ENCODE results near the gene PRKN.

PRKN gene

DNA sequence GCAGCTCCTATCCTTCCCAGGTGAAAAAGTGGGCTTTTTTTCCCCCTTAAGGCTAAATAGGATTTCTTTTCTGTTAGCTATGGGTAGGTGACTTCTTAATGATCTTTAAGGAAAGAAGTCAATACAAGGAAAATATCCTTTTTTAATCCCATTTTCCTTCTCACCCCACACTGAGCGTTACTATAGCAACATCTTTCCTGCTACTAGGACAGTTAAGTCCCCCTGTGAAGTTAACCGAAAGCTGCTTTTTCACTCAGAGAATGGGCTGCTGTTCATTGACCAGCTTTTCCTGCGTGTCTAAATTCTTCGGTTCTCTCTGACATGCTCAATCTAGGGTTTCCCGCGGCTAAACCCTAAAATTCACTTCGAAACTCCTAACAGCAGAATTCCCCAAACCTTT lies 1280.6 kb downstream of the PRKN start:
- H3K27ac ChIP-seq: no peak overlapping the region
- TF ChIP-seq, protein P1, sequence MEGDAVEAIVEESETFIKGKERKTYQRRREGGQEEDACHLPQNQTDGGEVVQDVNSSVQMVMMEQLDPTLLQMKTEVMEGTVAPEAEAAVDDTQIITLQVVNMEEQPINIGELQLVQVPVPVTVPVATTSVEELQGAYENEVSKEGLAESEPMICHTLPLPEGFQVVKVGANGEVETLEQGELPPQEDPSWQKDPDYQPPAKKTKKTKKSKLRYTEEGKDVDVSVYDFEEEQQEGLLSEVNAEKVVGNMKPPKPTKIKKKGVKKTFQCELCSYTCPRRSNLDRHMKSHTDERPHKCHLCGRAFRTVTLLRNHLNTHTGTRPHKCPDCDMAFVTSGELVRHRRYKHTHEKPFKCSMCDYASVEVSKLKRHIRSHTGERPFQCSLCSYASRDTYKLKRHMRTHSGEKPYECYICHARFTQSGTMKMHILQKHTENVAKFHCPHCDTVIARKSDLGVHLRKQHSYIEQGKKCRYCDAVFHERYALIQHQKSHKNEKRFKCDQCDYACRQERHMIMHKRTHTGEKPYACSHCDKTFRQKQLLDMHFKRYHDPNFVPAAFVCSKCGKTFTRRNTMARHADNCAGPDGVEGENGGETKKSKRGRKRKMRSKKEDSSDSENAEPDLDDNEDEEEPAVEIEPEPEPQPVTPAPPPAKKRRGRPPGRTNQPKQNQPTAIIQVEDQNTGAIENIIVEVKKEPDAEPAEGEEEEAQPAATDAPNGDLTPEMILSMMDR (conservative IDR thresholded peaks at IDR 0.05): no peak
- TF ChIP-seq ZFX (IDR thresholded peaks at IDR 0.05): no peak

DNA sequence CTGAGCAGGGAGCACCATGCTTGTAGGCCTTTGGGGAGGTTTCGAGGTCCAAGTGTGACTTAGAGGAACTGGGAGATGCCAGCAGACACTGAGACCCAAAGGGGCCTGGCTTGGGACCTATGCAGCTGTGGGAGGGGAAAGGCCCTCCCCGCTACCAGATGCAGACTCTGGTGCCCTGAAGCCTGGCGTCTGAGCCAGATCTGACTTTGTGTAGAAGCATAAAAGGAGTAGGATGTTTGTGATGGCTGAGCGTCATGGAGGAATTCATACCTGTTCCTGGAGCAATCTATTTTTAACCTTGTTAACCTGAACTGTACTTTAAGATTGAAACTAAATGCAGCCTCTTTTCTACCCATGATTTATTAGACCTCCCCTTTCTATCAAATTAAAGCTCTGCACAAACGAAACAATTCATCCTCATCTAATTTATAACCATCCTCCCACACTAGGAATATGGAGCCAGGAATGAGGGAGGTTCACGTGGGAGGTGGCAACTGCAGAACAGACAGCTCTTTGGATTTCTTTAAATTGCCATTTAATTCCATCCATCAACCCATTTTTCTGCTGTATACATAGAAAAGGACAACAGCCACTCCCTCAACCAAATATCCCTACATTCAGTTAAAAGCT lies 1281.2 kb downstream of the PRKN start:
- TF ChIP-seq, protein P1 (conservative IDR thresholded peaks at IDR 0.05): no peak
- TF ChIP-seq ZFX (IDR thresholded peaks at IDR 0.05): no peak
- no peak overlapping the region for H3K27ac ChIP-seq

DNA sequence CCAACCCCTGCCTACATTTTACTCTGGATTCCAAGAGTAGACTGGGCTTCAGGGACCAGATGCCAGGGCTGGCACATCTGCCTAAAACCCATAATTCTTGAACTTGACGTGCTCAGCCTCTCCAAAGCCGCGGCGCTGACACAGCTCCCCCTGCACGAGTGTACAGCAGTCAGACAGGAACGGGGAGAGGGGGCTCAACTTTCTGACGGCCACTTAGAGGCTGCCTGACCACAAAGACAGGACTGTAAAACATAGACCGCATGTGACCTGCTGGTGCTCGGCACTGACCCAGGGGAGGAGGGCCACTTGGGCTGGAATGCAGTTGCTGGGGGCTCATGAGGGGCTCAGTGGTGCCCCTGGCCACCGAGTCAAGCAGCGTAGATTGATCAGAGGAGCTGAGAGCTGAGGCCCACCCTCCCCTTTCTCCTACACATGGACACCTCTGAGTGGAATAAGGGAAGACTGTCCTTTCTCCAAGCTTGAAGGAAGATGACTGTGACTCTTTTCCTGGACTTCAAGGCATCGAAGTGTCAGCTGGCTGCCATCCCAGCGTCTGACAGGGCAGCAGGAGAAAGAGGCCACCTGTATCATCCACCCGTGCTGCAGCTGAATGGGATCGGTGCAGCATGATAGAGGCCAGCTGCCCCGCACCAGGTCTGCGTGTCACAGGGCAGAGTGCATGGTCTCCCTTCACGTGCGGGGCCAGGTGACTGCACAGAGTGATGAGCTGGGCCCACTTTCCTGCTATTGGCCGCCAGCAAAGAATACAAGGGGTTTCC lies 1282.4 kb downstream of the PRKN start:
- no peak overlapping the region for H3K27ac ChIP-seq
- TF ChIP-seq, protein P1 (conservative IDR thresholded peaks at IDR 0.05): no peak
- TF ChIP-seq ZFX (IDR thresholded peaks at IDR 0.05): no peak

DNA sequence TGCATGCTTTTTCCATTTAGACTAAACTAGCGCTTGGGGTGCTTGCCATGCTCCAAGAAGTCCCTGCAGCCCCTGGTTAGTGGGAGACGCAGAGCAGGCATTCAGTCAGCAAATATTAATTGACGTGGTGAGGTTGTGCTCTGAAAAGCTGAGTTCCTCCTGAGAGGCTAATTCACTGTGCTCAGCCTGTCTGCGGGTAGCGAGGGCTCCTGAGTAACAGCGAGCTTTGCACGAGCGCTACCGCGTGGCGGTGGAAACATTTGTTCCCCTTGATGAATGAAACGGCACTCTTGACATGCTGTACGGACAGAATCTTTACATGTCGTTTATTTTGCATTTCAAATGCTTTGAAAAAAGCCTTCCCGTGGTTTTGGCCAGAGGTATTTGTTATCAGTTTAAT lies 1283.1 kb downstream of the PRKN start:
- TF ChIP-seq, protein P1 (conservative IDR thresholded peaks at IDR 0.05): no peak
- no peak for TF ChIP-seq ZFX (IDR thresholded peaks at IDR 0.05)
- no peak overlapping the region for H3K27ac ChIP-seq

DNA sequence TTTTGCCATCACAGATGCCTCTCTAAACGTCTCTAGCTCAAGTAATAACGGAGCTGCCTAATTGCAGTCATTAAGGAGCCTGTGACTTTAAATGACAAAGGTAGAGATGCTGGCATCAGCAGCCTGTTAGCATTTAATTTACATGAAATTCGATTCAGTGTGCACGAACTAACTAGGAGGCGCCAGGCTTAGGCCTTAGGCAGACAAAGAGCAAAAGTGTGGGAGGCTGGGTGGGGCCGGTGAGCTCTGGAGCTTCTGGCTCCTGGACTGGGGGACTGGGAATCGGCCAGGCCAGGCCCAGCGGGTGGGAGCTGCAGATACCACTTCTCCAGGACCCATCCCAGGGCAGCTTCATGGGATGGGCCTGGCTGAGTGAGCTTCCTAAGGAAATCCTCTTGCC lies 1283.7 kb downstream of the PRKN start:
- no peak overlapping the region for H3K27ac ChIP-seq
- no peak for TF ChIP-seq ZFX (IDR thresholded peaks at IDR 0.05)
- TF ChIP-seq, protein P1 (conservative IDR thresholded peaks at IDR 0.05): no peak

DNA sequence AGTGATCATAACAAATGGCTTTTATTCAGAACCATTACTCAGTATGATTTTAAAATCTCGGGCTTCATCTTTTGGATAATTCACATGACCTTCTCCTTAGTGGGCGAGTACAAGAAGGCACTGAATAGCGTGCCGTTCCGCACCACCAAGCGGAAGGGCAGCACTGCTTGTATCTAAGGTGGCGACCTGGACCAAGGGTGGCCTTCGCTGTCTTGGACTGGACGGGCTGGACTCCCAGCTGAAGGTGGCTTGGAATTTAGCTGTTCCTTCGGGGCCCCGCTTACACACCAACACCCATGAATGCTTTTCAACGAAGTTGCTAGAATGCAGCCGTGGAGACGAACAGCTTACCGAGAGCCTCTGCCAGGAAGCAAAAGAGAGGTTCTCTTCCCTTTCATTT lies 1285.1 kb downstream of the PRKN start:
- no peak for TF ChIP-seq ZFX (IDR thresholded peaks at IDR 0.05)
- TF ChIP-seq, protein P1 (conservative IDR thresholded peaks at IDR 0.05): no peak
- no peak overlapping the region for H3K27ac ChIP-seq

DNA sequence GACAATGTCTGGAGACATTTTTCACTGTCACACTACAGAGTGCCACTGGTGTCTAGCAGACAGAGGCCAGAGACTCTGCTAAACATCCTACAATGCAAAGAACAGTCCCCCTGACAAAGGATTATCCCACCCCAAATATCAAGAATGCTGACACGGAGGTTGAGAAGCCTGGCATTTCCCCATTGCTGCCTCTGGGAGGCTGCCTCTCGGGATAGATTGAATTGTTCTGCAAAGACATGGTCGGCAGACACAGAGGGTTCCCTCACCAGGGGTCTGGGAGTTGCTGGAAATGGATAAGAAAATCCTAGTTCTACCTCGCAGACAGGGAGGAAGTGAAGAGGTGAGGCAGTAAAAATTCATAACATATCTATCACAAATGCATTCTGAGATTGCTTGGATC lies 1287.3 kb downstream of the PRKN start:
- TF ChIP-seq, protein P1 (conservative IDR thresholded peaks at IDR 0.05): no peak
- no peak for TF ChIP-seq ZFX (IDR thresholded peaks at IDR 0.05)
- no peak overlapping the region for H3K27ac ChIP-seq

All from C4-2B (cell line).